HG02884 (cell line): ENCODE data around the gene GPD1.
"Not testable (repeated sequence)": the region's sequence is repeated elsewhere in the genome, so short reads cannot be mapped to it uniquely, and the experiment has no call there.

Experiments
- ATAC-seq: cut with Tn5 transposase; IDR thresholded peaks from one replicate; pipeline ENCODE4 v1.9.1; 2021; ENCODE audit warnings: mild to moderate bottlenecking, moderate library complexity; ENCODE audit not compliant: unreplicated experiment

The GPD1 gene

DNA sequence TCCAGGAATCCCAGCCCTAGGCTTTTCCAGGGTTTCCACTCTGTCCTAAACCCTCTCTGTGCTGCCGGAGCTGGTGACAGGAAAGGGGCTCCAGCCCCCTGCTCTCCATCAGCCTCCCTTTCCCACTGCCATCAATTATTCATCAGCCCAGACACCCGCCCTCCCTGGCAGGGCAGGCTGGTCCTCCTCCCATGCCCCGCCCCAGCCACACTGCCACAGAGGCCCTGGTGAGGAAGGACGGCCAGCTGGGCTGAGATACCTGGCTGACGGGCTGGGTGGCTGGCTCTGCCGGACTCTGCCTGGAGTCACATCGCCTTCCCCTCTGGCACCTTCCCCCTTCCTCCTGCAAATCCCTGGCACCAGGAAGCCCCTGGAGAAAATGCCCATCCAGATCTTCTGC, 30.6 kb upstream of the GPD1 start:
- ATAC-seq, result no peak

- ATAC-seq, result no peak
Observed at GRCh38 chr12:50073712-50074111, 30.1 kb upstream of the GPD1 start.

DNA sequence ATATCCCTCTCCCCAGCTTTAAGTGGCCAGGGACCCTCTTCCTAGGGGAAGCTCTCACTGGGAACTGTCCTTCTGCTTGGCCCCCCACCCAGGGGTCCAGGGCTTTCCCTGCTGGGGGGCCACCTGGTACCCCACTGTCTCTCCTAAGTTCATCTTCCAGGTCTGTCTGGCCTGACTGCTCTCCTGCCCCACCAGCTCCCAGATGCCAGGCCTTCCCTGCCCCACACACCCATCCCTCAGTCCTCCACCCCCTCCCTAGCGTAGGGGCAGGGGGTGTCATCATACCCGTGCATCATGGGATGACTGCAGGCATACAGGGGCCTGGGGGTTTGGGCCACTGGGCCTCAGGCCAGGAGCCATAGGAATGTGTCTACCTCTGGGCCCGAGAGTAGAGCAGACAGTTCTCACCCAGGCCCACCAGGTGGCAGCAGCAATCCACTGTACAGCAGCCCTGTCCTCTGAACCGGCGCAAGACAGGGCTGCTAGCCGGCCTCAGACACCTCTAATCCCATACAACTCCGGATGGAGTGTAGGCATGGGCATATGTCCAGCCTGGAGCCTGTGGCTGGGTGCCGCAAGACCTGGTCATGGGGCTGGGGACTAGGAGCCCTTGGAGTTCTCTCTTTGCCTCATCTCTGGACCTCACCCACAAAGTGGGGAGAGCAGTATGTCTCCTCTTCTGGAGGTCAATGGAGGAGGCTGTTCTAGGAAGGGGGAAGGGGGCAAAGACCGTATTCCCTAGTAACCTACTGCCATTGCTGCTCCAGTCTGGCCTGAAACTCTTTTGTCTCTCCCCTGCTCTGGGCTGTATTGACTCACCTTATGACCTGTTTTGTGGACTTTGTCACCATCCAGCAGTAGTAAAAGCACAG, 28.6 kb upstream of the GPD1 start:
- peak; percentile 82 for ATAC-seq

DNA sequence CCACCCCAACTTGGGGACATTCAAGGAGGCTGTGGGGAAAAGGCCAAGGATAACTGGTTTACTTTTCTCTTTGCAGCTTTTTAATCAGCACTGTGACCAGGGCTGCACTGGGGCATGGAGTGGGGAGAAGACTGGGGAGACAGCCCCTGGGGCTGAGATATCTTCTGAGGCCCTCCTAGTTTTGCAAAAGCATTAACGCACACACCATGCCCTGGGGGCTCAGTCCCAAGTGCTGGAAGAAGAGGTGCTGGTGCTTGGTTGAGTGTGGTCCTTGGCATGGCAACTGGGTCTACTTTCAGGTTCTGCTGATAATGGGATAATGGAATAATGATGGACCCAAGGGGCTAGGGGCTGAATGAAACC, 28.0 kb upstream of the GPD1 start:
- no peak for ATAC-seq

DNA sequence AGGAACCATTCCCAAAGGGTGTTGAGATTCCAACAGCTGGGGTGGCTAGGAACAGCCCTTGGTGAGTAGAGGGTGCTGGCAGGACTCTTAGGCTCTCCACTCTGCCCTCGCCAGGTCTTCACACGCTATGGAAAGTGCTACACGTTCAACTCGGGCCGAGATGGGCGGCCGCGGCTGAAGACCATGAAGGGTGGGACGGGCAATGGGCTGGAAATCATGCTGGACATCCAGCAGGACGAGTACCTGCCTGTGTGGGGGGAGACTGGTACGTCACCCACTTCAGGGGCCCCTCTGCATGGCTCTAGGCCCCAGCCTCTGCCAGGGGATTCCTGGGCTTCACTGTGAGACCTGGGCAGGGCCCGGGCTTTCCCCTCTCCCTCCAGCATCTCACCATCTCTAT, 26.7 kb upstream of the GPD1 start:
- ATAC-seq, result no peak

GRCh38 chr12:50078281-50078680, 25.5 kb upstream of the GPD1 start:
- no peak for ATAC-seq

GRCh38 chr12:50079771-50080170, 24.0 kb upstream of the GPD1 start:
- ATAC-seq, result no peak

DNA sequence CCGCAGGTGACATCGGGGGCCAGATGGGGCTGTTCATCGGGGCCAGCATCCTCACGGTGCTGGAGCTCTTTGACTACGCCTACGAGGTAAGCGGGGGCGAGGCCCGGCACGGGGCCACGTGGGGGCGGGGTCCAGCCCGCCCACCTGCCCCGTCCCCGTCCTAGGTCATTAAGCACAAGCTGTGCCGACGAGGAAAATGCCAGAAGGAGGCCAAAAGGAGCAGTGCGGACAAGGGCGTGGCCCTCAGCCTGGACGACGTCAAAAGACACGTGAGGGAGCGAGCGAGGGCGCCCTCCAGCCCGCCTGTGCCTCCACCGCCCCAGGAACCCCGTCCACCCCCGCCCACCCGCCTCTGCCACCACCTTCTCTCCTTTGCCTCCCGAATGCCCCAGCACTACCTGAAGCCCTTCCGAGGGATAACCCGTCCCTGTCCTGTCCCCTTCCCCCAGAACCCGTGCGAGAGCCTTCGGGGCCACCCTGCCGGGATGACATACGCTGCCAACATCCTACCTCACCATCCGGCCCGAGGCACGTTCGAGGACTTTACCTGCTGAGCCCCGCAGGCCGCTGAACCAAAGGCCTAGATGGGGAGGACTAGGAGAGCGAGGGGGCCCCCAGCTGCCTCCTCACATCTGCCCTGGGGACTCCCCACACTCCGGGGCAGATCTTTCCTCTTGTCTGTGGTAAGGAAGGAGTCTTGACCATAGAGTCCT, 22.6 kb upstream of the GPD1 start:
- no peak for ATAC-seq

- no peak for ATAC-seq
Observed at GRCh38 chr12:50082644-50083043, 21.2 kb upstream of the GPD1 start.

DNA sequence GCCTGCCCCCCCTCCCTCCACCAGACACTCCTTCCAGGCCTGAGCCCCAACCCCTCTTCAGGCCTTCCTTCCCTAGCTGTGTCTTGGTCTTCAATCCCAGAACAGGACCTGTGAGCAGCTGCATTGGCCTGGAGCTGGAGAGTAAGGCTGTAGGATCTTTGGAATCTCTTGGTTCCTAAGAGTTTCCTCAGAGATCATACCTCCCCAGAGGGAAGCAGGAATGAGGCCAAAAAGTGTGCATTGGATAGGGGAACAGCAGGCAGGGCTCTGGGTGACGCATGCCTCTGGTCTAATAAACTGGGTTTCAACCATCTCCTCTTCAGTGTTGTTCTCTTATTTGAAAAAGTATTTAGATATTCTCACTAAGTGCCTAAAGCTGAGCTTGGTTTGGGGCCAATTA, 20.5 kb upstream of the GPD1 start:
- ATAC-seq, result no peak

DNA sequence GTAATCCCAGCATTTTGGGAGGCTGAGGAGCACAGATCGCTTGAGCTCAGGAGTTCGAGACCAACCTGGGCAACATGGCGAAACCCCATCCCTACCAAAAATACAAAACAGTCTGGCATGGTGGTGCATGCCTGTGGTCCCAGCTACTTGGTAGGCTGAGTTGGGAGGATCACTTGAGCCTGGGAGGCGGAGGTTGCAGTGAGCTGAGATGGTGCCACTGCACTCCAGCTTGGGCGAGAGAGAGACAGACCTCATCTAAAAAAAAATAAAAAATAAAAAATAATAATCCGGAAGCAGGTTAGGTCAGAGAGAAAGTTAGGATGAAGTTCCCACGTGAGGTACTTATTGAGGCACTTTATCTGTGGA, 19.4 kb upstream of the GPD1 start:
- ATAC-seq, result not testable (repeated sequence)

- ATAC-seq, result peak; percentile 85
Observed at GRCh38 chr12:50084775-50085614, 18.8 kb upstream of the GPD1 start, which contains the start of gene SMARCD1. TSS of gene SMARCD1 (plus strand) at chr12:50085342. CDS start at chr12:50085370, 28 bp downstream.

DNA sequence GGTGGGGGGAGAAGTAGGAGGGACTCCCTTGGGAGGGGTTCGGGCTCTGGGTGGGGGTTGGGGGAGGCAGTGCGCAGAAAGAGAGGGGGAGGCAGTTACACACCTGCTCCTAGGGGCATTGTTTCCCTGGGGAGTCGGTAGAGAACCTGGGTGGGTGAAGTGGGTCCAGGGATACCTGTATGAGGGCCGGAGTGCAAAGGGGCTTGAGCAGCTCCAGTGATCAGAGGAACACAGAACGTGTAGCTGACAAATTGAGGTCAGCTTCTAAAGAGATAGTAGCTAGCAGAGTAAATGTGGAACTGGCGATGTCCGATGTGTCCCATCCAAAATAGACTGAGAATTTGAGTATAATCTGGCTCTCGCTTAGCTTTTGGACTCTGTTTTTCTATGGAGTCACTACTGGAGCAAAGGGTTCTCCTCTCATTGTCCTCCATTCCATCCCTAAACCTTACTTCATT, 18.2 kb upstream of the GPD1 start:
- no peak for ATAC-seq

- ATAC-seq, result no peak
Observed at GRCh38 chr12:50086148-50086547, 17.7 kb upstream of the GPD1 start.

- no peak for ATAC-seq
Observed at GRCh38 chr12:50087151-50087550, 16.7 kb upstream of the GPD1 start.

DNA sequence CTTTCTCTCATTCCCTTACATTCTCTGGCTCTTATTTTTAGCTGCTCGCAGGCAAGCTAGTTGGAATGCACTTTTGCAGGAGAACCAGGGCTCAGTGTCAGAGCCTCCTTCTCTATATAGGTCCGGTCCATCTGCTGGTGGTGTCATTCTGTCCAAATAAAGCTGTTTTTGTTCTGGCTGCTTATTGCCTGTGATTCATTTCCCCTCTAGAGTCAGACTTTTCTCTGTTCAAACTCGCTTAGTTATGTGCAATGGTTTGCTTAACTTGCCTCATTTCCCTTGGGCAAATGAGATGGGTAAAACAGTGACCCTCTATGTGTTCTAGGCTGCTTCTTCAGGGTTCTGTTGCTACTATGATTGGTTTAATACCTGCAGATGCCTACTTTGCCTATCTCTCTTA, 15.8 kb upstream of the GPD1 start:
- no peak for ATAC-seq

DNA sequence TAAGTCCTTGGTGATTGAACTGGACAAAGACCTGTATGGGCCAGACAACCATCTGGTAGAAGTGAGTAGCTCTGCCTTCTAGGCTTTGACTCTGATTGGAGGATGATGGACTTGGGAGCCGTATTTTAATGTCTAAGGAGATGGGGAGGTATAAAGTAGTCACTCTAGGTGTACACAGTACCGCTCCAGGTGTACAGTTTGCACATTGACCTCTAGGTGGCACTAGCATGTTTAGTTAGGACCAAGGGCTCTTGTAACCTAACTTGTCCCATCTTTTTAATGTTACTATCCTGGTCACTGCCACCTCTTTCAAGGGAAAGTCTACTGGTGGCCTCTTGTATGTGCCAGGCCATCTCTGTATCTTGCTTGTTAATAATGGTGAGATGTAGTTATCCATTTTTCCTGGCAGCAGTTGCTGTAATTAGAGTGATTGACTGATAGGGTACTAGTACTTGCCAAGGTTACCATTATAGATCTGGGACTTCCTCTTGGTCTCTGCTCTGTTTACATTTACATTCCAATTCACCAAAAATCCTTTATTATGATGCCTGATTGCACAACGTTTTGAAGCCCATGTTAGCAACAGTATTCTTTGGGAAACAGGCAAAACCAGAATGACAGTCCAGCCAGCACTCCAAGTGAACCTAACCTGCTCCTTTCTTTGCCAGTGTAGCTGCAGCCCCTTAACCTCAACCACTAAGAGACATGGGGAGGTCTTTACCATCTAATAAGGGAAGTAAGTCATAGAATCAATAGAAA, 15.1 kb upstream of the GPD1 start:
- no peak for ATAC-seq

DNA sequence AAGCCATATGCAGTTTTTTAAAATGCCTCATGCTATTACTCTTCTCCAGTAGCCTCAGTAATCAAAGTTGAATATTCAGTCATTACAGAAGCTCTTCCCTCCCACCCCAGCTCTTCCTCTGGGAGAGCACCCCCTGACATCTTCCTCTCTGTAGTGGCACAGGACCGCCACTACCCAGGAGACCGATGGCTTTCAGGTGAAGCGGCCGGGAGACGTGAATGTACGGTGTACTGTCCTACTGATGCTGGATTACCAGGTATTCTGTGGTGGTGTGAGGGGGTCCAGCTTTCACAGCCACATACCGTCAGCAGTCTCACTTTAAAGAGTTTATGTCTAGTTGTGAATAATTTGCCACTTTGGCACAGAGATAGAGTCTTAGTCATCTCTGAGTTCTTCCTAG, 14.1 kb upstream of the GPD1 start:
- no peak for ATAC-seq

- no peak for ATAC-seq
Observed at GRCh38 chr12:50090391-50090790, 13.4 kb upstream of the GPD1 start.

GRCh38 chr12:50097952-50098351, 5.9 kb upstream of the GPD1 start:
- ATAC-seq, result no peak
